ENCODE data around the gene OTP. TPM values are rescaled to one million over a fixed set of nuclear protein-coding genes. Genes with fewer than 3 reads are reported as not detected.
A peak's percentile ranks its signal among the peaks of the same experiment; 100 is the strongest.

The OTP gene
- total RNA-seq, 1 donor from 2014 or later, result 0.16 TPM

- Histone ChIP-seq H3K9ac (ENCODE audit: low read length) (no peak overlapping the region), H3K27me3 (ENCODE audit: insufficient read depth, low read length) (peaks cover 93% of the 10 kb centered on the region), H3K4me2 (ENCODE audit: low read length) (no peak overlapping the region), H3K27ac (ENCODE audit: low read depth, low read length) (no peak overlapping the region), H3K36me3 (ENCODE audit: insufficient read depth, low read length) (no peaks in the 10 kb centered on the region), H3K79me2 (ENCODE audit: insufficient read depth, low read length) (no peaks in the 10 kb centered on the region), H3K4me3 (ENCODE audit: insufficient read depth, low read depth, low read length) (no peak overlapping the region), H4K20me1 (ENCODE audit: insufficient read depth, low read length) (peaks cover 15% of the 10 kb centered on the region), H3K4me1 (ENCODE audit: insufficient read depth, low read length) (peaks cover 3% of the 10 kb centered on the region), H3K9me3 (ENCODE audit: insufficient read depth, low read depth, low read length) (peaks cover 6% of the 10 kb centered on the region), H2AFZ (ENCODE audit: low read depth, low read length) (no peak overlapping the region)
- peaks cover 19% of the 10 kb centered on the region for H3K9me3 Mint-ChIP-seq (ENCODE audit: unreplicated experiment)
- no peaks in the 10 kb centered on the region for H3K4me1 Mint-ChIP-seq (ENCODE audit: low read depth, unreplicated experiment)
- DNase-seq (ENCODE audit: low read depth) (no peak), FAIRE-seq (no peak)
- TF ChIP-seq EZH2 (IDR thresholded peaks at IDR 0.05; ENCODE audit: insufficient read depth, low read length) (no peak), CTCF (IDR thresholded peaks at IDR 0.05; ENCODE audit: insufficient read depth, low read depth, low read length) (no peak)
- no peak overlapping the region for H3K4me3 Mint-ChIP-seq (ENCODE audit: unreplicated experiment)
- H3K27ac Mint-ChIP-seq (ENCODE audit: unreplicated experiment), result peak overlapping the region; percentile 24
- H3K27me3 Mint-ChIP-seq (ENCODE audit: low read depth, unreplicated experiment), result peaks cover 81% of the 10 kb centered on the region
- H3K36me3 Mint-ChIP-seq (ENCODE audit: low read depth, unreplicated experiment), result peaks cover 5% of the 10 kb centered on the region
Measured at GRCh38 chr5:77635917-77636640, 2.4 kb downstream of the OTP start.

- H3K27ac ChIP-seq (ENCODE audit: low read depth, low read length), result no peak overlapping the region
- Mint-ChIP-seq H3K4me1 (ENCODE audit: low read depth, unreplicated experiment) (no peaks in the 10 kb centered on the region), H3K9me3 (ENCODE audit: unreplicated experiment) (peaks cover 21% of the 10 kb centered on the region), H3K4me3 (ENCODE audit: unreplicated experiment) (no peak overlapping the region), H3K27me3 (ENCODE audit: low read depth, unreplicated experiment) (peaks cover 77% of the 10 kb centered on the region), H3K27ac (ENCODE audit: unreplicated experiment) (no peak overlapping the region), H3K36me3 (ENCODE audit: low read depth, unreplicated experiment) (peaks cover 5% of the 10 kb centered on the region)
- TF ChIP-seq CTCF (IDR thresholded peaks at IDR 0.05; ENCODE audit: insufficient read depth, low read depth, low read length) (no peak), EZH2 (IDR thresholded peaks at IDR 0.05; ENCODE audit: insufficient read depth, low read length) (no peak)
- DNase-seq (ENCODE audit: low read depth) (no peak), FAIRE-seq (no peak)
- peaks cover 13% of the 10 kb centered on the region for H4K20me1 ChIP-seq (ENCODE audit: insufficient read depth, low read length)
- no peak overlapping the region for H3K4me3 ChIP-seq (ENCODE audit: insufficient read depth, low read depth, low read length)
- H3K4me1 ChIP-seq (ENCODE audit: insufficient read depth, low read length), result peaks cover 6% of the 10 kb centered on the region
- H3K27me3 ChIP-seq (ENCODE audit: insufficient read depth, low read length), result peaks cover 92% of the 10 kb centered on the region
- no peaks in the 10 kb centered on the region for H3K36me3 ChIP-seq (ENCODE audit: insufficient read depth, low read length)
- H3K4me2 ChIP-seq (ENCODE audit: low read length), result no peak overlapping the region
- H3K9ac ChIP-seq (ENCODE audit: low read length), result no peak overlapping the region
- H2AFZ ChIP-seq (ENCODE audit: low read depth, low read length), result no peak overlapping the region
- no peaks in the 10 kb centered on the region for H3K79me2 ChIP-seq (ENCODE audit: insufficient read depth, low read length)
- H3K9me3 ChIP-seq (ENCODE audit: insufficient read depth, low read depth, low read length), result peaks cover 10% of the 10 kb centered on the region
Measured at GRCh38 chr5:77635067-77635916, 3.2 kb downstream of the OTP start.
